ENCODE results near the gene HAUS3. TPM values are rescaled to one million over a fixed set of nuclear protein-coding genes. Genes with fewer than 3 reads are reported as not detected.

HAUS3 gene
- total RNA-seq, 4 donors from 2014 or later, result 7.6 to 17.9 (median 11.8) TPM

GRCh38 chr4:2253160-2254084 lies 11.5 kb upstream of the HAUS3 start:
- H3K36me3 ChIP-seq, result peaks cover 71% of the 10 kb centered on the region
- no peak overlapping the region for H3K4me3 ChIP-seq
- H3K4me1 ChIP-seq, result peaks cover 45% of the 10 kb centered on the region
- 94% methylated on average over 5 of the region's 32 CpGs for WGBS
- H3K9me3 ChIP-seq, result no peaks in the 10 kb centered on the region
- DNase-seq (ENCODE audit: low spot score in 2 of 2), result peak; percentile 51 to 79
- no peak overlapping the region for H3K27ac ChIP-seq
- no peaks in the 10 kb centered on the region for H3K27me3 ChIP-seq
- TF ChIP-seq POLR2A (IDR thresholded peaks at IDR 0.05), result no peak
- TF ChIP-seq EP300 (IDR thresholded peaks at IDR 0.05), result no peak
- TF ChIP-seq POLR2AphosphoS5 (IDR thresholded peaks at IDR 0.05), result no peak
- no peak for TF ChIP-seq CTCF (IDR thresholded peaks at IDR 0.05)

GRCh38 chr4:2252530-2253091 lies 10.7 kb upstream of the HAUS3 start:
- DNase-seq (ENCODE audit: low spot score in 2 of 2), result peak in 1 of 2 donors; percentile 64
- H3K4me1 ChIP-seq, result peaks cover 36% of the 10 kb centered on the region

GRCh38 chr4:2251795-2252529 lies 10.0 kb upstream of the HAUS3 start:
- WGBS, result 95% methylated on average over 15 of the region's 16 CpGs
- H3K36me3 ChIP-seq, result peaks cover 79% of the 10 kb centered on the region
- no peaks in the 10 kb centered on the region for H3K27me3 ChIP-seq
- peak; percentile 45 to 55 for DNase-seq (ENCODE audit: low spot score in 2 of 2)
- no peak overlapping the region for H3K27ac ChIP-seq
- peaks cover 30% of the 10 kb centered on the region for H3K4me1 ChIP-seq
- H3K4me3 ChIP-seq, result no peak overlapping the region
- TF ChIP-seq POLR2A (IDR thresholded peaks at IDR 0.05) (no peak), EP300 (IDR thresholded peaks at IDR 0.05) (no peak), POLR2AphosphoS5 (IDR thresholded peaks at IDR 0.05) (no peak), CTCF (IDR thresholded peaks at IDR 0.05) (no peak)
- no peaks in the 10 kb centered on the region for H3K9me3 ChIP-seq

More at GRCh38 chr4:2252530-2253091, 10.7 kb upstream of the HAUS3 start:
- H3K36me3 ChIP-seq, result peaks cover 76% of the 10 kb centered on the region
- no peaks in the 10 kb centered on the region for H3K27me3 ChIP-seq
- H3K27ac ChIP-seq, result no peak overlapping the region
- no peak for TF ChIP-seq POLR2AphosphoS5 (IDR thresholded peaks at IDR 0.05)
- TF ChIP-seq EP300 (IDR thresholded peaks at IDR 0.05), result no peak
- TF ChIP-seq CTCF (IDR thresholded peaks at IDR 0.05), result no peak
- no peak for TF ChIP-seq POLR2A (IDR thresholded peaks at IDR 0.05)
- no peak overlapping the region for H3K4me3 ChIP-seq
- WGBS, result 59% methylated on average over 4 of the region's 12 CpGs
- H3K9me3 ChIP-seq, result no peaks in the 10 kb centered on the region

- H3K27me3 ChIP-seq, result no peaks in the 10 kb centered on the region
- peaks cover 23% of the 10 kb centered on the region for H3K4me1 ChIP-seq
- DNase-seq (ENCODE audit: low spot score in 2 of 2), result peak; percentile 59 to 67
- peaks cover 79% of the 10 kb centered on the region for H3K36me3 ChIP-seq
- H3K9me3 ChIP-seq, result no peaks in the 10 kb centered on the region
- no peak for TF ChIP-seq POLR2AphosphoS5 (IDR thresholded peaks at IDR 0.05)
- no peak for TF ChIP-seq EP300 (IDR thresholded peaks at IDR 0.05)
- TF ChIP-seq CTCF (IDR thresholded peaks at IDR 0.05), result no peak
- no peak for TF ChIP-seq POLR2A (IDR thresholded peaks at IDR 0.05)
- 98% methylated on average over 8 of the region's 25 CpGs for WGBS
- no peak overlapping the region for H3K27ac ChIP-seq
- no peak overlapping the region for H3K4me3 ChIP-seq
Observed at GRCh38 chr4:2251073-2251794, 9.3 kb upstream of the HAUS3 start.
